ENCODE results near the gene FAM168B.

- TF ChIP-seq, protein P1, sequence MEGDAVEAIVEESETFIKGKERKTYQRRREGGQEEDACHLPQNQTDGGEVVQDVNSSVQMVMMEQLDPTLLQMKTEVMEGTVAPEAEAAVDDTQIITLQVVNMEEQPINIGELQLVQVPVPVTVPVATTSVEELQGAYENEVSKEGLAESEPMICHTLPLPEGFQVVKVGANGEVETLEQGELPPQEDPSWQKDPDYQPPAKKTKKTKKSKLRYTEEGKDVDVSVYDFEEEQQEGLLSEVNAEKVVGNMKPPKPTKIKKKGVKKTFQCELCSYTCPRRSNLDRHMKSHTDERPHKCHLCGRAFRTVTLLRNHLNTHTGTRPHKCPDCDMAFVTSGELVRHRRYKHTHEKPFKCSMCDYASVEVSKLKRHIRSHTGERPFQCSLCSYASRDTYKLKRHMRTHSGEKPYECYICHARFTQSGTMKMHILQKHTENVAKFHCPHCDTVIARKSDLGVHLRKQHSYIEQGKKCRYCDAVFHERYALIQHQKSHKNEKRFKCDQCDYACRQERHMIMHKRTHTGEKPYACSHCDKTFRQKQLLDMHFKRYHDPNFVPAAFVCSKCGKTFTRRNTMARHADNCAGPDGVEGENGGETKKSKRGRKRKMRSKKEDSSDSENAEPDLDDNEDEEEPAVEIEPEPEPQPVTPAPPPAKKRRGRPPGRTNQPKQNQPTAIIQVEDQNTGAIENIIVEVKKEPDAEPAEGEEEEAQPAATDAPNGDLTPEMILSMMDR (conservative IDR thresholded peaks at IDR 0.05 in 1 of 2, IDR thresholded peaks at IDR 0.05 in 1 of 2; ENCODE audit: extremely low read depth in 1 of 2, insufficient read depth in 1 of 2, low read depth in 1 of 2, low read length in 2 of 2) = no peak
- no peak for TF ChIP-seq EZH2 (IDR thresholded peaks at IDR 0.05; ENCODE audit: borderline replicate concordance, low read length)
These were observed 63.4 kb downstream of the FAM168B start for GRCh38 chr2:131029812-131030211.
